Endothelial cell (in vitro differentiated cells): ENCODE measurements around the gene SYTL2. TPM values are rescaled to one million over a fixed set of nuclear protein-coding genes. Genes with fewer than 3 reads are reported as not detected.
"Not testable (repeated sequence)": the region's sequence is repeated elsewhere in the genome, so short reads cannot be mapped to it uniquely, and the experiment has no call there.

ENCODE experiments used
- DNase-seq: peaks from one replicate; pipeline ENCODE4 v3.0.0; 2021; ENCODE audit warnings: low spot score
- H3K27ac Mint-ChIP-seq: one replicate; pipeline ENCODE4 v1.8.0; 2021; ENCODE audit warnings: mixed read lengths, inconsistent platforms; ENCODE audit not compliant: unreplicated experiment
- H3K27me3 Mint-ChIP-seq: one replicate; pipeline ENCODE4 v1.8.0; 2021; ENCODE audit warnings: mild to moderate bottlenecking, moderate library complexity, mixed read lengths, inconsistent platforms; ENCODE audit not compliant: unreplicated experiment
- H3K36me3 Mint-ChIP-seq: one replicate; pipeline ENCODE4 v1.8.0; 2021; ENCODE audit warnings: mild to moderate bottlenecking, low read depth, mixed read lengths, inconsistent platforms; ENCODE audit not compliant: unreplicated experiment
- H3K4me1 Mint-ChIP-seq: one replicate; pipeline ENCODE4 v1.8.0; 2021; ENCODE audit warnings: mild to moderate bottlenecking, mixed read lengths, inconsistent platforms; ENCODE audit not compliant: unreplicated experiment
- H3K4me3 Mint-ChIP-seq: one replicate; pipeline ENCODE4 v1.8.0; 2021; ENCODE audit warnings: mild to moderate bottlenecking, mixed read lengths, inconsistent platforms; ENCODE audit not compliant: unreplicated experiment
- H3K9me3 Mint-ChIP-seq: one replicate; pipeline ENCODE4 v1.8.0; 2021; ENCODE audit warnings: mixed read lengths, inconsistent platforms; ENCODE audit not compliant: unreplicated experiment
- CTCF ChIP-seq: fragments of 200-600 bp; sonication (generic); IDR thresholded peaks from one replicate; pipeline ENCODE4 v1.5.0; 2021; ENCODE audit warnings: antibody characterized with exemption; ENCODE audit not compliant: unreplicated experiment
- total RNA-seq: library from RNA; stranded (reverse); fragmentation: NEBNext Ultra II Directional; extraction: Animal tissue kit (Norgen Biotek cat#: 25700); gene quantifications from one replicate; pipeline ENCODE4 v1.2.1, GENCODE V29; 2021; ENCODE audit not compliant: unreplicated experiment

Gene SYTL2
- total RNA-seq, 1 donor from 2014 or later, result 4.0 TPM

- Mint-ChIP-seq H3K27ac (peak overlapping the region; percentile 88), H3K4me1 (peaks cover 35% of the 10 kb centered on the region), H3K4me3 (no peak overlapping the region), H3K36me3 (no peaks in the 10 kb centered on the region), H3K9me3 (no peaks in the 10 kb centered on the region), H3K27me3 (peaks cover 3% of the 10 kb centered on the region)
- no peak for TF ChIP-seq CTCF
- DNase-seq, result no peak
These were observed 131.4 kb downstream of the SYTL2 start for GRCh38 chr11:85679576-85679975.

GRCh38 chr11:85673393-85673792 is 137.5 kb downstream of the SYTL2 start:
- Mint-ChIP-seq H3K36me3 (no peaks in the 10 kb centered on the region), H3K4me3 (no peak overlapping the region), H3K4me1 (peaks cover 8% of the 10 kb centered on the region), H3K27me3 (peaks cover 2% of the 10 kb centered on the region), H3K27ac (no peak overlapping the region), H3K9me3 (no peaks in the 10 kb centered on the region)
- TF ChIP-seq CTCF, result no peak
- DNase-seq, result no peak

GRCh38 chr11:85672105-85672902 is 138.6 kb downstream of the SYTL2 start:
- Mint-ChIP-seq H3K27me3 (peaks cover 2% of the 10 kb centered on the region), H3K4me1 (no peaks in the 10 kb centered on the region), H3K27ac (no peak overlapping the region), H3K9me3 (no peaks in the 10 kb centered on the region), H3K36me3 (no peaks in the 10 kb centered on the region), H3K4me3 (no peak overlapping the region)
- TF ChIP-seq CTCF, result no peak
- DNase-seq, result no peak

GRCh38 chr11:85670949-85671663 is 139.8 kb downstream of the SYTL2 start:
- not testable (repeated sequence) for H3K27me3 Mint-ChIP-seq, H3K27ac Mint-ChIP-seq, H3K4me1 Mint-ChIP-seq

GRCh38 chr11:85668157-85668556 is 142.8 kb downstream of the SYTL2 start:
- Mint-ChIP-seq H3K27ac (no peak overlapping the region), H3K4me3 (no peak overlapping the region), H3K27me3 (peaks cover 7% of the 10 kb centered on the region), H3K9me3 (no peaks in the 10 kb centered on the region), H3K36me3 (peaks cover 8% of the 10 kb centered on the region), H3K4me1 (peaks cover 16% of the 10 kb centered on the region)
- no peak for TF ChIP-seq CTCF
- no peak for DNase-seq

More at GRCh38 chr11:85670949-85671663, 139.8 kb downstream of the SYTL2 start:
- not testable (repeated sequence) for H3K36me3 Mint-ChIP-seq, DNase-seq, H3K4me3 Mint-ChIP-seq, H3K9me3 Mint-ChIP-seq
